HEK293 (cell line): Measurements from ENCODE around the gene ROBO1.
"Not testable (repeated sequence)": the region's sequence is repeated elsewhere in the genome, so short reads cannot be mapped to it uniquely, and the experiment has no call there.

ENCODE experiments used
- CTCF ChIA-PET: fragments of 350-600 bp; formaldehyde crosslinking; extraction: SDS; loops from one replicate; lab custom pipeline; 2021; ENCODE audit warnings: antibody characterized with exemption; lab: Yijun Ruan, JAX
- POLR2A ChIA-PET: fragments of 300-600 bp; formaldehyde crosslinking; extraction: SDS; loops from one replicate; lab custom pipeline; 2020; ENCODE audit warnings: antibody characterized with exemption, inconsistent platforms; lab: Yijun Ruan, JAX
- H3K27ac ChIP-seq: fragments of 200-500 bp; sonication (Bioruptor generic); 2 replicates; pipeline ENCODE4 v1.5.1; 2014; ENCODE audit warnings: low read depth, low read length, control low read depth, inconsistent platforms; ENCODE audit errors: extremely low read depth
- H3K36me3 ChIP-seq, 2 experiments: fragments of 200-500 bp in 1 of 2; sonication (Bioruptor generic) in 1 of 2; 1 replicate in 1 of 2; 2 replicates in 1 of 2; pipeline ENCODE4 v1.5.1; 2014 to 2017; ENCODE audit warnings: inconsistent platforms in 2 of 2, low read length in 2 of 2; ENCODE audit not compliant: control insufficient read depth in 2 of 2, insufficient read depth in 1 of 2
- H3K4me1 ChIP-seq: fragments of 200-500 bp; sonication (Bioruptor generic); 2 replicates; pipeline ENCODE4 v1.5.1; 2014; ENCODE audit warnings: mild to moderate bottlenecking, low read length, inconsistent platforms; ENCODE audit not compliant: control insufficient read depth, insufficient read depth
- H3K4me3 ChIP-seq: 2 replicates; pipeline ENCODE4 v1.5.1; 2011; ENCODE audit warnings: low read depth, mild to moderate bottlenecking, control low read depth, low read length, moderate library complexity
- H3K9me3 ChIP-seq: fragments of 200-500 bp; sonication (Bioruptor generic); 2 replicates; pipeline ENCODE4 v1.5.1; 2014; ENCODE audit warnings: low read depth, low read length, inconsistent platforms; ENCODE audit not compliant: control insufficient read depth, insufficient read depth
- EGR2 ChIP-seq: fragments of 450-650 bp; formaldehyde crosslinking; IDR thresholded peaks from 2 replicates; pipeline ENCODE4 v1.5.1; 2016; ENCODE audit warnings: low read depth, missing biosample characterization, missing genetic modification characterization
- GFI1B ChIP-seq: fragments of 450-650 bp; formaldehyde crosslinking; IDR thresholded peaks from 2 replicates; pipeline ENCODE4 v1.5.1; 2016; ENCODE audit warnings: missing biosample characterization, missing genetic modification characterization
- GLI2 ChIP-seq: fragments of 450-650 bp; formaldehyde crosslinking; IDR thresholded peaks from 2 replicates; pipeline ENCODE4; 2017; ENCODE audit warnings: missing biosample characterization, missing genetic modification characterization, low read depth, borderline replicate concordance
- GLIS2 ChIP-seq: fragments of 450-650 bp; formaldehyde crosslinking; IDR thresholded peaks from 2 replicates; pipeline ENCODE4 v1.5.1; 2016; ENCODE audit warnings: missing biosample characterization, missing genetic modification characterization
- KLF17 ChIP-seq: fragments of 450-650 bp; formaldehyde crosslinking; IDR thresholded peaks from 2 replicates; pipeline ENCODE4 v1.5.1; 2016; ENCODE audit warnings: missing biosample characterization, missing genetic modification characterization
- REST ChIP-seq: fragments of 450-650 bp; formaldehyde crosslinking; IDR thresholded peaks from 2 replicates; pipeline ENCODE4 v1.5.1; 2016; ENCODE audit warnings: missing biosample characterization, missing genetic modification characterization
- SCRT1 ChIP-seq: fragments of 450-650 bp; formaldehyde crosslinking; IDR thresholded peaks from 2 replicates; pipeline ENCODE4 v1.5.1; 2016; ENCODE audit warnings: missing biosample characterization, missing genetic modification characterization, borderline replicate concordance
- TRIM28 ChIP-seq: IDR thresholded peaks from 2 replicates; pipeline ENCODE4 v1.6.1; 2011; ENCODE audit warnings: low read length, control low read depth, borderline replicate concordance
- WT1 ChIP-seq: fragments of 450-650 bp; formaldehyde crosslinking; IDR thresholded peaks from 2 replicates; pipeline ENCODE4 v1.5.1; 2016; ENCODE audit warnings: missing biosample characterization, missing genetic modification characterization
- YY1 ChIP-seq: fragments of 450-650 bp; formaldehyde crosslinking; IDR thresholded peaks from 2 replicates; pipeline ENCODE4 v1.5.1; 2018; ENCODE audit warnings: missing biosample characterization, missing genetic modification characterization
- ZBTB48 ChIP-seq: fragments of 450-650 bp; formaldehyde crosslinking; IDR thresholded peaks from 2 replicates; pipeline ENCODE4 v1.5.1; 2016; ENCODE audit warnings: missing biosample characterization, missing genetic modification characterization
- ZFP37 ChIP-seq: fragments of 450-650 bp; formaldehyde crosslinking; IDR thresholded peaks from 2 replicates; pipeline ENCODE4 v1.5.1; 2016; ENCODE audit warnings: missing biosample characterization, missing genetic modification characterization
- ZNF138 ChIP-seq: fragments of 450-650 bp; formaldehyde crosslinking; IDR thresholded peaks from 2 replicates; pipeline ENCODE4 v1.5.1; 2016; ENCODE audit warnings: missing biosample characterization, missing genetic modification characterization, borderline replicate concordance
- ZNF140 ChIP-seq: fragments of 450-650 bp; formaldehyde crosslinking; IDR thresholded peaks from 2 replicates; pipeline ENCODE4 v1.5.1; 2016; ENCODE audit warnings: missing biosample characterization, missing genetic modification characterization
- ZNF157 ChIP-seq: fragments of 450-650 bp; formaldehyde crosslinking; IDR thresholded peaks from 2 replicates; pipeline ENCODE4 v1.5.1; 2016; ENCODE audit warnings: missing biosample characterization, missing genetic modification characterization
- ZNF248 ChIP-seq: fragments of 450-650 bp; formaldehyde crosslinking; IDR thresholded peaks from 2 replicates; pipeline ENCODE4 v1.5.1; 2017; ENCODE audit warnings: missing biosample characterization, missing genetic modification characterization
- ZNF274 ChIP-seq, 2 experiments: fragments of 200-500 bp in 1 of 2; fragments of 450-650 bp in 1 of 2; sonication (Bioruptor generic) in 1 of 2; formaldehyde crosslinking in 1 of 2; IDR thresholded peaks; 2 replicates each; pipeline versions ENCODE4 v1.5.1 to v1.6.1; 2014 to 2016; ENCODE audit warnings: borderline replicate concordance in 1 of 2, inconsistent platforms in 1 of 2, low read length in 1 of 2, missing biosample characterization in 1 of 2, missing genetic modification characterization in 1 of 2
- ZNF621 ChIP-seq: fragments of 450-650 bp; formaldehyde crosslinking; IDR thresholded peaks from 2 replicates; pipeline ENCODE4 v1.5.1; 2017; ENCODE audit warnings: missing biosample characterization, missing genetic modification characterization
- ZNF645 ChIP-seq: fragments of 450-650 bp; formaldehyde crosslinking; IDR thresholded peaks from 2 replicates; pipeline ENCODE4; 2016; ENCODE audit warnings: missing biosample characterization, missing genetic modification characterization
- TF ChIP-seq, protein P1 (sequence below): fragments of 450-650 bp; formaldehyde crosslinking; IDR thresholded peaks from 2 replicates; pipeline ENCODE4 v1.5.1; 2016; ENCODE audit warnings: missing biosample characterization, missing genetic modification characterization
- TF ChIP-seq, protein P2 (sequence below): fragments of 450-650 bp; formaldehyde crosslinking; IDR thresholded peaks from 2 replicates; pipeline ENCODE4 v1.5.1; 2016; ENCODE audit warnings: missing biosample characterization, missing genetic modification characterization

The ROBO1 gene

DNA sequence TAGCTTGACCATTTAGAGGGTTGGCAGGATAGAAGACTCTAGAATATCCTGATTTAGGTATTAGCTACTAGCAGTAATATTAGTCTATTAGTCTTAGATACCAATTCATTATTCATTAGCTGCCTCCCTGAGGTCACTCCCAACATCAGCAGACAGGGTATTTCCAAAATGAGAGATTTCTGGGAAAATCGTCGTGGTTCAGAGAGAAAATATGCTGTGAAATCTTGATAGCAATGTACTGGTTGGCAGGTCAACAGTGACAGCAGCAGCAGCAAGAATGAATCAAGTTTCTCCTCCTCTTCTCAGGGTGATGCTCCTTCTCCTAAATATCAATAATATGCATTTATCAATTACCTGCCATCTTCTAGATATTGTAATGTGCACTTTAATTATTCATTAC is 41.3 kb upstream of the ROBO1 start (continued):
- TF ChIP-seq, protein P1, sequence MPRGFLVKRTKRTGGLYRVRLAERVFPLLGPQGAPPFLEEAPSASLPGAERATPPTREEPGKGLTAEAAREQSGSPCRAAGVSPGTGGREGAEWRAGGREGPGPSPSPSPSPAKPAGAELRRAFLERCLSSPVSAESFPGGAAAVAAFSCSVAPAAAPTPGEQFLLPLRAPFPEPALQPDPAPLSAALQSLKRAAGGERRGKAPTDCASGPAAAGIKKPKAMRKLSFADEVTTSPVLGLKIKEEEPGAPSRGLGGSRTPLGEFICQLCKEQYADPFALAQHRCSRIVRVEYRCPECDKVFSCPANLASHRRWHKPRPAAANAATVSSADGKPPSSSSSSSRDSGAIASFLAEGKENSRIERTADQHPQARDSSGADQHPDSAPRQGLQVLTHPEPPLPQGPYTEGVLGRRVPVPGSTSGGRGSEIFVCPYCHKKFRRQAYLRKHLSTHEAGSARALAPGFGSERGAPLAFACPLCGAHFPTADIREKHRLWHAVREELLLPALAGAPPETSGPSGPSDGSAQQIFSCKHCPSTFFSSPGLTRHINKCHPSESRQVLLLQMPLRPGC (tag by site-specific recombination): no peak
- TF ChIP-seq GFI1B (tag by site-specific recombination): no peak
- TF ChIP-seq KLF17: no peak

- Histone ChIP-seq H3K27ac (no peak overlapping the region), H3K36me3 (no peaks in the 10 kb centered on the region), H3K4me3 (no peak overlapping the region), H3K4me1 (no peaks in the 10 kb centered on the region), H3K9me3 (no peaks in the 10 kb centered on the region)
- POLR2A ChIA-PET: no interaction called here
- CTCF ChIA-PET: no interaction called here
- TF ChIP-seq GLIS2 (tag by site-specific recombination) (no peak), ZNF140 (no peak), ZBTB48 (tag by site-specific recombination) (no peak), GLI2 (tag by site-specific recombination) (no peak), EGR2 (tag by site-specific recombination) (no peak), ZNF274 (IDR thresholded peaks at IDR 0.05; ENCODE audit: low read length) (no peak), ZNF274 (tag by site-specific recombination; IDR thresholded peaks at IDR 0.05; ENCODE audit: borderline replicate concordance) (no peak), WT1 (no peak), YY1 (tag by site-specific recombination) (no peak), ZNF248 (tag by site-specific recombination) (no peak), TRIM28 (no peak), ZNF138 (tag by site-specific recombination) (no peak), ZNF621 (tag by site-specific recombination) (no peak), REST (tag by site-specific recombination) (no peak), ZFP37 (no peak), ZNF645 (tag by site-specific recombination) (no peak), ZNF157 (tag by site-specific recombination) (no peak), SCRT1 (tag by site-specific recombination) (no peak)
- TF ChIP-seq, protein P2, sequence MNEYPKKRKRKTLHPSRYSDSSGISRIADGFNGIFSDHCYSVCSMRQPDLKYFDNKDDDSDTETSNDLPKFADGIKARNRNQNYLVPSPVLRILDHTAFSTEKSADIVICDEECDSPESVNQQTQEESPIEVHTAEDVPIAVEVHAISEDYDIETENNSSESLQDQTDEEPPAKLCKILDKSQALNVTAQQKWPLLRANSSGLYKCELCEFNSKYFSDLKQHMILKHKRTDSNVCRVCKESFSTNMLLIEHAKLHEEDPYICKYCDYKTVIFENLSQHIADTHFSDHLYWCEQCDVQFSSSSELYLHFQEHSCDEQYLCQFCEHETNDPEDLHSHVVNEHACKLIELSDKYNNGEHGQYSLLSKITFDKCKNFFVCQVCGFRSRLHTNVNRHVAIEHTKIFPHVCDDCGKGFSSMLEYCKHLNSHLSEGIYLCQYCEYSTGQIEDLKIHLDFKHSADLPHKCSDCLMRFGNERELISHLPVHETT (tag by site-specific recombination): no peak
Measured at GRCh38 chr3:79808515-79808914, 40.7 kb upstream of the ROBO1 start.

- H3K4me1 ChIP-seq, CTCF ChIA-PET, POLR2A ChIA-PET, H3K4me3 ChIP-seq, H3K36me3 ChIP-seq, H3K9me3 ChIP-seq, H3K27ac ChIP-seq: not testable (repeated sequence)
Measured at GRCh38 chr3:79790177-79790576, 22.4 kb upstream of the ROBO1 start.
